LNCaP clone FGC (cell line): ENCODE data around the gene HOOK2.
"Not testable (repeated sequence)": the region's sequence is repeated elsewhere in the genome, so short reads cannot be mapped to it uniquely, and the experiment has no call there.

Experiments
- DNase-seq: peaks from one replicate; pipeline ENCODE4 v3.0.0-alpha.2; 2011; ENCODE audit warnings: low read depth
- H3K4me3 ChIP-seq: 2 replicates; pipeline ENCODE4 v1.5.1; 2011; ENCODE audit warnings: mild to moderate bottlenecking, low read depth, low read length, control low read depth
- TF ChIP-seq, protein P1 (sequence below): IDR thresholded peaks from 2 replicates; pipeline ENCODE4 v1.5.1; 2012; ENCODE audit warnings: mild to moderate bottlenecking; ENCODE audit not compliant: control insufficient read depth, insufficient read depth; ENCODE audit errors: extremely low read depth

The HOOK2 gene

GRCh38 chr19:12722566-12723380, 52.6 kb downstream of the HOOK2 start:
- peak; percentile 98 for DNase-seq
- TF ChIP-seq, protein P1, sequence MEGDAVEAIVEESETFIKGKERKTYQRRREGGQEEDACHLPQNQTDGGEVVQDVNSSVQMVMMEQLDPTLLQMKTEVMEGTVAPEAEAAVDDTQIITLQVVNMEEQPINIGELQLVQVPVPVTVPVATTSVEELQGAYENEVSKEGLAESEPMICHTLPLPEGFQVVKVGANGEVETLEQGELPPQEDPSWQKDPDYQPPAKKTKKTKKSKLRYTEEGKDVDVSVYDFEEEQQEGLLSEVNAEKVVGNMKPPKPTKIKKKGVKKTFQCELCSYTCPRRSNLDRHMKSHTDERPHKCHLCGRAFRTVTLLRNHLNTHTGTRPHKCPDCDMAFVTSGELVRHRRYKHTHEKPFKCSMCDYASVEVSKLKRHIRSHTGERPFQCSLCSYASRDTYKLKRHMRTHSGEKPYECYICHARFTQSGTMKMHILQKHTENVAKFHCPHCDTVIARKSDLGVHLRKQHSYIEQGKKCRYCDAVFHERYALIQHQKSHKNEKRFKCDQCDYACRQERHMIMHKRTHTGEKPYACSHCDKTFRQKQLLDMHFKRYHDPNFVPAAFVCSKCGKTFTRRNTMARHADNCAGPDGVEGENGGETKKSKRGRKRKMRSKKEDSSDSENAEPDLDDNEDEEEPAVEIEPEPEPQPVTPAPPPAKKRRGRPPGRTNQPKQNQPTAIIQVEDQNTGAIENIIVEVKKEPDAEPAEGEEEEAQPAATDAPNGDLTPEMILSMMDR = no peak
- H3K4me3 ChIP-seq = peak overlapping the region; percentile 79

- no peak for DNase-seq
- peak overlapping the region; percentile 79 for H3K4me3 ChIP-seq
- TF ChIP-seq, protein P1 = no peak
These were observed 53.4 kb downstream of the HOOK2 start for GRCh38 chr19:12721656-12722565.

DNA sequence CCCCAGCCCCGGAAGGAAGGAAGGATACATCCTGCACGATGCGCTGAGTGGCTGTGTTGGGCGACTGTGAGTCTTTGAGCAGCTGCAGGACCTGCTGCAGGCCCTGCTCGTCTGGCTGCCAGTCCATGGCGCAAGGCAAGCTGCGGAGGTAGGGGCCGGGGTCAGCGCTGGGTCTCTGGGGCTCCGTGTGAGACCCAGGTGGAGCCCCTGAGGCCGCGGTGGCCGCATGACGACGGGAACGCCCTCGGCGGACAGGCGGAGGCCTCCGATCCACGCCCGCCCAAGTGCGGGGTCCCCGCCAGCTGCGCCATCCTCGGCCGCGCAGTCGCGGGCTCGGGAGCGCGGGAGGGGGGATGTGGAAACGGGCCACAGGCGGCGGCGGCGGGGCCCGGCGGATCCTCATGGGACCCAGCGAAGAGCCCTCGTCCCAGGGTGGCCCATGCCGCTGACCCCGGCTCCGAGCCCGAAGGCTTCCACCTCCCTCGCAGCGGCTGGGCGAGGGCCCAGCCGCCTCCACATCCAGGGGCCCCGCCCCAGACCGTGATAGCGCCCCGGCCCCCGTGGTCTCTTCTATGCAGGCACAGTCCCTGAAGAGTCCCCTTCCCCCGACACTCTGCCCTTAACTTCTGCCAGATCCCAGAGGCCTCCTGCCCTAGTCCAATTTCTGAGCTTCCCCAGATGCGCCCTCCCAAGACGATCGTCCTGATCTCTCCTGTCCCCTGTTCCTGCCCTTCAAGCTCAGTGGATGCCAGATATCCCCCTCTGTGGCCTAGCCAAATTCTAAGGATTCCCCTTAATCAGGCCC, 54.3 kb downstream of the HOOK2 start:
- TF ChIP-seq, protein P1 = no peak
- DNase-seq = no peak

GRCh38 chr19:12720296-12720695, 55.1 kb downstream of the HOOK2 start:
- peak overlapping the region; percentile 79 for H3K4me3 ChIP-seq
- no peak for DNase-seq
- TF ChIP-seq, protein P1 = no peak

More for the DNA sequence above, 54.3 kb downstream of the HOOK2 start:
- H3K4me3 ChIP-seq = peak overlapping the region; percentile 79

DNA sequence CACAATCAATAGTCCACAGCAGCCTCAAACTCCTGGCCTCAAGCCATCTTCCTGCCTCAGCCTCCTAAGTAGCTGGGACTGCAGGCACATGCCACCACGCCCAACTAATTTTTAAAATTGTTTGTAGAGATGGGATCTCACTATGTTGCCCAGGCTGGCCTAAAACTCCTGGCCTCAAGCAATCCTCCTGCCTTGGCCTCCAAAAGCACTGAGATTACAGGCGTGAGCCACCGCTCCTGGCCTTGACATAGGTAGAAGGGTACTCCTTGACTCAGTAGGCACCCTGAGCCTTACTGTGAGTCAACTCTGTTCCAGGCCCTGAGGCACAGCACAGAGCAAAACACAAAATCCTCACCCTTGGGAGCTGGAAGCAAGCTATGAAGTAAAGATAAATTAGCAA, 59.4 kb downstream of the HOOK2 start:
- no peak overlapping the region for H3K4me3 ChIP-seq
- TF ChIP-seq, protein P1 = no peak
- DNase-seq = no peak

DNA sequence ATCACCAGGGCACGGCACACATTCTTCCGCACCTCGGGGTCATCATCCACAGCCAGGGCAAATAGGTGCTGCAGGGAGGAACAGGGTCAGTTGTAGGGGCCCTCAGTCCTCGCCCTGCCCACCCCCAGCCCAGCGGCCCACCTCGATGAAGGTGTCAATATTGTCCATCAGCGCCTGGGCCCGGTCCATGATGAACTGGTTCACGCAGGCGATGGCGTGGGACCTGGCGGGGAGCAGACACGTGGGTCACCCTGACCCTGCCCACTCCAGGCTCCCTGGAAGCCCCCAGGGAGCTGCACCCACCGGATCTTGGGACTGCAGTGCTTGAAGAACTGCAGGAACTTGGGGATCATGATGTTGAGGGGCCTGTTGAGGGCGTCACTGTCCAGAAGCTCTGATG, 60.2 kb downstream of the HOOK2 start:
- no peak for DNase-seq
- H3K4me3 ChIP-seq = no peak overlapping the region
- TF ChIP-seq, protein P1 = no peak

DNA sequence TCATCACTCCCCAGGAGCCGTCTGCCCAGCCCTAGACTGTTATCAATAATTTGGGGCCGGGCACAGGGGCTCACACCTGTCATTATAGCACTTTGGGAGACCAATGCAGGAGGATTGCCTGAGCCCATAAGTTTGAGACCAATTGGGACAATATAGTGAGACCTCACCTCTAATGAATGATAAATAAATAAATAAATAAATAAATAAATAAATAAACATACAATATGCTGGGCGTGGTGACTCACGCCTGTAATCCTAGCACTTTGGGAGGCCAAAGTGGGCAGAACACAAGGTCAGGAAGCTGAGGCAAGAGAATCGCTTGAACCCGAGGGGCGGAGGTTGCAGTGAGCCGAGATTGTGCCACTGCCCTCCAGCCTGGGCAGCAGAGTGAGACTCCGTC, 62.0 kb downstream of the HOOK2 start:
- DNase-seq, H3K4me3 ChIP-seq: not testable (repeated sequence)
